Measurements from ENCODE around the gene GSE1. TPM values are rescaled to one million over a fixed set of nuclear protein-coding genes. Genes with fewer than 3 reads are reported as not detected.

Gene GSE1
- total RNA-seq, 1 experiment from 2014 or later: 90.2 TPM

DNA sequence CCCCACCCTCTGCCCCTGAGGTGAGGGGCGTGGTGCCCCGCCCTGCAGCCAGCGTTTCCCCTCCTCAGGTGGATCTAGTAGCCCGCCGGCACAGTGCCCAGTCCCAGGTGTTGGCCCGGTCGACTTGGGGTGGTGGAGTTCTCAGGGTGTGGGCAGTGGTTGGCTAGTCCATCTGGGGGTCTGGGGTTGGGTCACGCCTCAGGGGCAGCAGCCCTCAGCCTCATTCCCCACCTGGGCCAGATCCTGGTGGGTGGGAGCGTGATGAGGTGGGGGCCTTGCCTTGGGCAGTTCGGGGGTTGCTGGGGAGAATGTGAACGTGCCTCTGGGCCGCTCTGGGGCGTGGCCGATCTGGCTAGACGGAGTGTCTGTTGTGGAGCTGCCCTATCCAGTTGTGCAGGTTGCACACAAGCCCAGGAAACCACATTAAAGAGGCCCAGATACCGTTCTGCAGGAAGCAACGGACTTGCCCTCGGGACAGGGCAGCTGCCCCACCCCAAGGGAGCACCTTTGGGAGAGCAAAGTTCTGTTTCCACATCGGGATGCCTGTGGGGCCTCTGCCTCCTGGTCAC is 32.0 kb downstream of the GSE1 start:
- RAD21 ChIA-PET (ENCODE audit: low non-redundant PET in 1 of 2, low total read pairs in 2 of 2, uncharacterized antibody in 2 of 2, unreplicated experiment in 2 of 2): no interaction called here
- DNase-seq (ENCODE audit: low read depth, low spot score) (peak; percentile 75), ATAC-seq (peak; percentile 90)
- H3K4me3 ChIP-seq (replicated peaks in 1 of 2; ENCODE audit: low read depth in 1 of 2, low read length in 2 of 2): peak overlapping the region; percentile 6 to 47
- peak; percentile 38 for TF ChIP-seq YY1 (IDR thresholded peaks at IDR 0.05; ENCODE audit: extremely low read depth, insufficient replicate concordance, low read depth, low read length)
- TF ChIP-seq TCF7L2 (IDR thresholded peaks at IDR 0.05; ENCODE audit: borderline replicate concordance, extremely low read depth, insufficient read depth, insufficient read length): peak; percentile 80
- peak; percentile 58 for TF ChIP-seq POLR2AphosphoS5 (IDR thresholded peaks at IDR 0.05; ENCODE audit: low read depth, low read length)
- TF ChIP-seq EZH2phosphoT487 (IDR thresholded peaks at IDR 0.05; ENCODE audit: borderline replicate concordance): no peak
- TF ChIP-seq, protein P1, sequence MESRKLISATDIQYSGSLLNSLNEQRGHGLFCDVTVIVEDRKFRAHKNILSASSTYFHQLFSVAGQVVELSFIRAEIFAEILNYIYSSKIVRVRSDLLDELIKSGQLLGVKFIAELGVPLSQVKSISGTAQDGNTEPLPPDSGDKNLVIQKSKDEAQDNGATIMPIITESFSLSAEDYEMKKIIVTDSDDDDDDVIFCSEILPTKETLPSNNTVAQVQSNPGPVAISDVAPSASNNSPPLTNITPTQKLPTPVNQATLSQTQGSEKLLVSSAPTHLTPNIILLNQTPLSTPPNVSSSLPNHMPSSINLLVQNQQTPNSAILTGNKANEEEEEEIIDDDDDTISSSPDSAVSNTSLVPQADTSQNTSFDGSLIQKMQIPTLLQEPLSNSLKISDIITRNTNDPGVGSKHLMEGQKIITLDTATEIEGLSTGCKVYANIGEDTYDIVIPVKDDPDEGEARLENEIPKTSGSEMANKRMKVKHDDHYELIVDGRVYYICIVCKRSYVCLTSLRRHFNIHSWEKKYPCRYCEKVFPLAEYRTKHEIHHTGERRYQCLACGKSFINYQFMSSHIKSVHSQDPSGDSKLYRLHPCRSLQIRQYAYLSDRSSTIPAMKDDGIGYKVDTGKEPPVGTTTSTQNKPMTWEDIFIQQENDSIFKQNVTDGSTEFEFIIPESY (IDR thresholded peaks at IDR 0.05; ENCODE audit: extremely low read depth, insufficient replicate concordance, low read length): peak; percentile 81
- H3K4me2 ChIP-seq (ENCODE audit: low read length): peak overlapping the region; percentile 89
- CTCF ChIA-PET: no interaction called here
- peak overlapping the region; percentile 32; the same call in 1 of the 2 replicates for H3K27ac ChIP-seq (ENCODE audit: low read depth, low read length)
- H3K79me2 ChIP-seq (ENCODE audit: insufficient read depth, low read length): peaks cover 20% of the 10 kb centered on the region; the same call in 1 of the 2 replicates
- H3K27me3 ChIP-seq (ENCODE audit: insufficient read depth, low read length): no peaks in the 10 kb centered on the region
- H3K9me3 ChIP-seq (ENCODE audit: control insufficient read depth in 1 of 2, insufficient read depth in 1 of 2, low read depth in 1 of 2, low read length in 2 of 2): no peaks in the 10 kb centered on the region
- H4K20me1 ChIP-seq (ENCODE audit: insufficient read depth): peaks cover 13% of the 10 kb centered on the region; the same call in 1 of the 2 replicates
- POLR2A ChIA-PET: interaction anchor here (0.9 kb wide), 1 partner anchor 91 kb away, joined by 3 read pairs; no protein-coding TSS in a partner anchor
- intact Hi-C loops (cut with micrococcal nuclease): loop anchor here (1.0 kb wide), 1 partner anchor 30 kb away; no protein-coding TSS in a partner anchor
- peaks cover 25 to 53% of the 10 kb centered on the region in 2 experiments for H3K4me1 ChIP-seq (ENCODE audit: control insufficient read depth in 1 of 2, insufficient read depth in 2 of 2, low read length in 2 of 2)
- no TSS peak for BruUV-seq (replicated peaks)
- peak overlapping the region; percentile 43 for H3K9ac ChIP-seq (ENCODE audit: low read length)
- no peak overlapping the region for H2AFZ ChIP-seq (ENCODE audit: low read depth, low read length, poor library complexity, severe bottlenecking)
- H3K9me2 ChIP-seq (ENCODE audit: insufficient read depth): no peaks in the 10 kb centered on the region
- no peaks in the 10 kb centered on the region; a peak in 1 of 4 replicates for H3K36me3 ChIP-seq (ENCODE audit: control insufficient read depth in 1 of 2, insufficient read depth in 2 of 2, low read length in 2 of 2)
